ENCODE measurements around the gene BNC2. TPM values are rescaled to one million over a fixed set of nuclear protein-coding genes. Genes with fewer than 3 reads are reported as not detected.

The BNC2 gene
- polyA plus RNA-seq, 1 experiment: 17.5 TPM

DNA sequence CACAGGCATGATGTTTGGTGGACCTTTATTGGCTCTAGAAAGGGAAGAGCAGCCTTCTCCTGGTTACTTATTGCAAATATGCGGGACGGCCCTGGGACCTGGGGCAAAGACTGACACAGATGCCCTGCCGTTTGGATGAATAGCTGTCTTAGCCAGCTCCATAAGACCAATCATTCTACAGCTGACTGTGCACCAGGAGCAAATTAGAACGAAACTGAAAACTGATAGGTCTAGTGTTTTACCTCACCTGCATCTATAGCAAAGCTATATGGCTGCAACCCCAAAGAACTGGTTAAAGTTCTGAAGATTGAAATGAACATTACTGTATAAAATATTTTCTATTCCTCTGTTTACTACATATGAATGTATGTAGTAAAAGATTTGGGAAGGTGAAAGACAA lies 34.2 kb upstream of the BNC2 start:
- ChIA-PET CTCF (no interaction called here), POLR2A (no interaction called here)
- no peak for DNase-seq (ENCODE audit: low read depth)
- Histone ChIP-seq H3K36me3 (ENCODE audit: control insufficient read depth, insufficient read depth, low read length) (no peaks in the 10 kb centered on the region), H3K4me3 (ENCODE audit: low read depth, low read length) (no peak overlapping the region), H3K27me3 (ENCODE audit: control insufficient read depth, insufficient read depth, low read length) (no peaks in the 10 kb centered on the region)
- TF ChIP-seq CTCF (IDR thresholded peaks at IDR 0.05; ENCODE audit: insufficient read depth, low read depth, low read length): no peak

- DNase-seq (ENCODE audit: low read depth): no peak
- Histone ChIP-seq H3K27me3 (ENCODE audit: control insufficient read depth, insufficient read depth, low read length) (no peaks in the 10 kb centered on the region), H3K36me3 (ENCODE audit: control insufficient read depth, insufficient read depth, low read length) (no peaks in the 10 kb centered on the region), H3K4me3 (ENCODE audit: low read depth, low read length) (no peak overlapping the region)
- TF ChIP-seq CTCF (IDR thresholded peaks at IDR 0.05; ENCODE audit: insufficient read depth, low read depth, low read length): no peak
- ChIA-PET POLR2A (no interaction called here), CTCF (interaction anchor here (0.7 kb wide), 1 partner anchor 25 kb away, joined by 3 read pairs; no protein-coding TSS in a partner anchor)
Observed at GRCh38 chr9:16901590-16901989, 31.1 kb upstream of the BNC2 start.

GRCh38 chr9:16899606-16900005 lies 29.1 kb upstream of the BNC2 start:
- POLR2A ChIA-PET: interaction anchor here (0.8 kb wide), 1 partner anchor 92 kb away, joined by 4 read pairs; no protein-coding TSS in a partner anchor
- no peak overlapping the region for H3K4me3 ChIP-seq (ENCODE audit: low read depth, low read length)
- peak; percentile 19 for DNase-seq (ENCODE audit: low read depth)
- H3K27me3 ChIP-seq (ENCODE audit: control insufficient read depth, insufficient read depth, low read length): no peaks in the 10 kb centered on the region
- CTCF ChIA-PET: interaction anchor here (0.7 to 1.3 kb wide), 2 partner anchors 9 to 714 kb away, joined by 3 read pairs; no protein-coding TSS in a partner anchor
- TF ChIP-seq CTCF (IDR thresholded peaks at IDR 0.05; ENCODE audit: insufficient read depth, low read depth, low read length): no peak
- H3K36me3 ChIP-seq (ENCODE audit: control insufficient read depth, insufficient read depth, low read length): no peaks in the 10 kb centered on the region

DNA sequence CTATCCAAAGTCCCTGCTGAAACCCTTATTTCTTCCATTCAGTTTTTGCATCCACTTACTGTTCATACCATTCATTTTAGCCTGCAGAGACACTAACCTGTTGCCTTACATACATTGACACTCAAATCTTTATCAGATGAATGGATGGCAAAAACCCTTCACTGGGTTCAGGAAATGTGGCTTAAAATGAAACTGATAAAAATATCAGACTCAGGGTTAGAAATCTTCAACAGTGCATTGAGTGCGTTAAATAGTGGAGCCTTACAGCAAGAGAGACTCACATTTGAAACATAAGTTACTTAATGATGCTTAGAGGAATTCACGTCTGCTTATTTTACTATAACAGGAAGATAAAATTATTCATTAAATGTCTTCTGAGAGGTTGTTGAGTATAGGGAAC lies 28.0 kb upstream of the BNC2 start:
- Histone ChIP-seq H3K36me3 (ENCODE audit: control insufficient read depth, insufficient read depth, low read length) (no peaks in the 10 kb centered on the region), H3K4me3 (ENCODE audit: low read depth, low read length) (no peak overlapping the region), H3K27me3 (ENCODE audit: control insufficient read depth, insufficient read depth, low read length) (no peaks in the 10 kb centered on the region)
- ChIA-PET POLR2A (no interaction called here), CTCF (no interaction called here)
- DNase-seq (ENCODE audit: low read depth): no peak
- no peak for TF ChIP-seq CTCF (IDR thresholded peaks at IDR 0.05; ENCODE audit: insufficient read depth, low read depth, low read length)

- no peak for DNase-seq (ENCODE audit: low read depth)
- TF ChIP-seq CTCF (IDR thresholded peaks at IDR 0.05; ENCODE audit: insufficient read depth, low read depth, low read length): no peak
- ChIA-PET POLR2A (no interaction called here), CTCF (no interaction called here)
- H3K36me3 ChIP-seq (ENCODE audit: control insufficient read depth, insufficient read depth, low read length): no peaks in the 10 kb centered on the region
- H3K27me3 ChIP-seq (ENCODE audit: control insufficient read depth, insufficient read depth, low read length): no peaks in the 10 kb centered on the region
- H3K4me3 ChIP-seq (ENCODE audit: low read depth, low read length): no peak overlapping the region
Observed at GRCh38 chr9:16888594-16888993, 18.1 kb upstream of the BNC2 start.
